ENCODE measurements around the gene PPIE.

PPIE gene

DNA sequence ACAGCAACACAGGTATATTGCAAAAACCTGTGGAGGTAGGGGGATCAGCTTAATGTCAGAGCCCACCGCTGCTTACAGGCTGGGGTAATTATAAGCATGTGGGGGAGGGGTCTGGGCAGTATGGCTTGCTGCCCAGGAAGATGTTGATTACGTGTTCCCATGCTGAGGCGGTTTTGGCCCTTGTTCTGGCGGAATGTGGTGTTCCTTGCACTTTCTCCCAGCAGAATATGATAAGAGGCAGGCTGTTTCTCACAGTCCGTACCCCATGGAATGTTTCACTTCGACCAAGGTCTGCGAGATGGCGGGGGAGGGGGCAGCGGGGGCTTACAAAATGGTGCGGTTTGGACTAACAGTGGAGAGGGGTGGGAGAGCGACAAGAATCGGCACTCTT, 37.6 kb upstream of the PPIE start:
- Histone ChIP-seq H3K4me3 (peak overlapping the region; percentile 64), H3K27ac (peak overlapping the region in 1 of 2 donors; percentile 64)
- DNase-seq (ENCODE audit: low spot score): no peak
- TF ChIP-seq, protein P1, sequence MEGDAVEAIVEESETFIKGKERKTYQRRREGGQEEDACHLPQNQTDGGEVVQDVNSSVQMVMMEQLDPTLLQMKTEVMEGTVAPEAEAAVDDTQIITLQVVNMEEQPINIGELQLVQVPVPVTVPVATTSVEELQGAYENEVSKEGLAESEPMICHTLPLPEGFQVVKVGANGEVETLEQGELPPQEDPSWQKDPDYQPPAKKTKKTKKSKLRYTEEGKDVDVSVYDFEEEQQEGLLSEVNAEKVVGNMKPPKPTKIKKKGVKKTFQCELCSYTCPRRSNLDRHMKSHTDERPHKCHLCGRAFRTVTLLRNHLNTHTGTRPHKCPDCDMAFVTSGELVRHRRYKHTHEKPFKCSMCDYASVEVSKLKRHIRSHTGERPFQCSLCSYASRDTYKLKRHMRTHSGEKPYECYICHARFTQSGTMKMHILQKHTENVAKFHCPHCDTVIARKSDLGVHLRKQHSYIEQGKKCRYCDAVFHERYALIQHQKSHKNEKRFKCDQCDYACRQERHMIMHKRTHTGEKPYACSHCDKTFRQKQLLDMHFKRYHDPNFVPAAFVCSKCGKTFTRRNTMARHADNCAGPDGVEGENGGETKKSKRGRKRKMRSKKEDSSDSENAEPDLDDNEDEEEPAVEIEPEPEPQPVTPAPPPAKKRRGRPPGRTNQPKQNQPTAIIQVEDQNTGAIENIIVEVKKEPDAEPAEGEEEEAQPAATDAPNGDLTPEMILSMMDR (IDR thresholded peaks at IDR 0.05): no peak

DNA sequence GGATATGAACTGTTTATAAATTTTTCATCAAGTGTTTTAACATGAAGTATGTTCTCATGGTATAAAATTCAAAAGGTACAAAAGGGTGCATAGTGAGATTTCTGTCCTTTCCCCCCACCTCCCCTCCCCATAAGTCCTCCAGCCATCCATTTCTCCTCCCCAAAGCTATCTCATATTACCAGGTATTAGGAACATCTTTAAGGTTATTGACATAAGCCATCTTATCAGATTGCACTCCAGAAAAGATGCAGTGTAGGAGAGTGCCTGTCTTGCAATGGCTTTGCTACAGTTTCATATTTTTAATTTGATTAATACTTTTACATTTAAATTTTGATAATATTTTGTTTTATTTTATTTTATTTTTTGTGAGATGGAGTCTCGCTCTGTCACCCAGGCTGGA, 33.9 kb upstream of the PPIE start:
- no peak overlapping the region for H3K4me3 ChIP-seq
- DNase-seq (ENCODE audit: low spot score): no peak
- TF ChIP-seq, protein P1 (IDR thresholded peaks at IDR 0.05): no peak
- H3K27ac ChIP-seq: no peak overlapping the region

DNA sequence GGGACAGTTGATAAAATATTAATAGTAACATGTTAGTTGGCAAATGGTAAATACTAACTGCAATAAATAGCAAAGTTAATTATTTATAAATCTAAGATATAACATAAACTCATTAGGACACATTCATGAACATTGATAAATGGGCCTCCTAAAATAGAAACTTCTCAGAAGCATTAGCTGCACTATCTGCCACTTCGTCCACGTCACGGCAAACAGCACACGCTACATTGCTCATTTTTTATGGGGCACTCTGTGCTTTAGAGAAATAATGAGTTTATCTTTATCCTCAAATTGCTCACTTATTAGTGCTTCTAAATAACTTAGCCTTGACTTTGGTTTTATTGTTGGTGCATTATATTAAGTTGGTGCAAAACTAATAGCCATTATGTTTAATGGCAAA, 31.2 kb upstream of the PPIE start:
- TF ChIP-seq, protein P1 (IDR thresholded peaks at IDR 0.05): no peak
- Histone ChIP-seq H3K27ac (no peak overlapping the region), H3K4me3 (no peak overlapping the region)
- DNase-seq (ENCODE audit: low spot score): no peak

- TF ChIP-seq, protein P1 (IDR thresholded peaks at IDR 0.05): no peak
- no peak overlapping the region for H3K27ac ChIP-seq
- DNase-seq (ENCODE audit: low spot score): no peak
- H3K4me3 ChIP-seq: no peak overlapping the region
These were observed 27.3 kb upstream of the PPIE start for GRCh38 chr1:39711104-39711965.

DNA sequence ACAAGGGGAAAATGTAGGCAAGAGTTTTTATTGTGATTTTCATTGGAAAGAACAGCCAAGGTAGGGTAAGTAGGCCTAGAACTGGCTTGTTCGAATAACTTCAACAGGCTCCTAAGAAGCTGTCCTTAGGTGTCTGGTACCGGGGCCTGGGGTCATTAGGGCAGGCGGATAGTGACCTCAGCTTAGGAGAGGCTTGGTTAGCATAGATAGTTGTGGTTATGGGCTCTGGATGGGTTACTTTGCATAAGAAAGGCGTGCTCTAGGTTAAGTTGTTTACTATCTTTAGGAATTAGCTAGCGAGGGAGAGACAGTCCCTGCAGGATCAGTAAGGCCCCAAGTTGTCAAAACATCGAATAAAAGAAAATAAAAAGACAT, 26.7 kb upstream of the PPIE start:
- Histone ChIP-seq H3K4me3 (no peak overlapping the region), H3K27ac (no peak overlapping the region)
- DNase-seq (ENCODE audit: low spot score): no peak
- TF ChIP-seq, protein P1 (IDR thresholded peaks at IDR 0.05): no peak

GRCh38 chr1:39713557-39713956, 25.1 kb upstream of the PPIE start:
- TF ChIP-seq, protein P1 (IDR thresholded peaks at IDR 0.05): no peak
- DNase-seq (ENCODE audit: low spot score): no peak

DNA sequence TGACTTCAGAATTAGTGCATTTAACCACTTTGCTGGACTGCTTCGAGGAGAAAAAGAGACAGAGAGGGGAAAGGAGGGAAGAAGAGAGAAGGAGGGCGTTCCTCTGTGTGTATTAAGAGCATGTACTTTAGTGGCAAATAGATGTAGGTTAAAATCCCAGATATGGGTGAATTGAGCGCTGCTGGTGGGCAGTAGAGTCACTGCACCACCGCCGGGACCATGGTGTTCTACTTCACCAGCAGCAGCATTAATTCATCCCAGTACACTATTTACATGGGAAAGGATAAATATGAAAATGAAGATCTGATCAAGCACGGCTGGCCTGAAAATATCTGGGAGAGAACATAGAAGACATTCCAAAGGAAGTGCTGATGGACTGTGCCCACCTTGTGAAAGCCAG, 20.9 kb upstream of the PPIE start:
- TF ChIP-seq, protein P1 (IDR thresholded peaks at IDR 0.05): no peak
- no peak overlapping the region for H3K27ac ChIP-seq
- no peak overlapping the region for H3K4me3 ChIP-seq
- no peak for DNase-seq (ENCODE audit: low spot score)

More at GRCh38 chr1:39713557-39713956, 25.1 kb upstream of the PPIE start:
- H3K4me3 ChIP-seq: no peak overlapping the region
- no peak overlapping the region for H3K27ac ChIP-seq
